HG03097 (cell line): ENCODE data around the gene DHX32.
"Not testable (repeated sequence)": the region's sequence is repeated elsewhere in the genome, so short reads cannot be mapped to it uniquely, and the experiment has no call there.

Source experiments
- ATAC-seq: cut with Tn5 transposase; IDR thresholded peaks from one replicate; pipeline ENCODE4 v1.9.1; 2021; ENCODE audit not compliant: unreplicated experiment, low FRiP score

DHX32 gene

GRCh38 chr10:125896088-125896934 lies 15.2 kb upstream of the DHX32 start, which contains the start of gene FANK1:
Gene FANK1, plus strand, starts transcription at chr10:125896564. Its CDS starts 79 bp downstream, at chr10:125896643.
- peak; percentile 78 for ATAC-seq

GRCh38 chr10:125895130-125896087 lies 14.3 kb upstream of the DHX32 start:
- ATAC-seq, result peak; percentile 50

DNA sequence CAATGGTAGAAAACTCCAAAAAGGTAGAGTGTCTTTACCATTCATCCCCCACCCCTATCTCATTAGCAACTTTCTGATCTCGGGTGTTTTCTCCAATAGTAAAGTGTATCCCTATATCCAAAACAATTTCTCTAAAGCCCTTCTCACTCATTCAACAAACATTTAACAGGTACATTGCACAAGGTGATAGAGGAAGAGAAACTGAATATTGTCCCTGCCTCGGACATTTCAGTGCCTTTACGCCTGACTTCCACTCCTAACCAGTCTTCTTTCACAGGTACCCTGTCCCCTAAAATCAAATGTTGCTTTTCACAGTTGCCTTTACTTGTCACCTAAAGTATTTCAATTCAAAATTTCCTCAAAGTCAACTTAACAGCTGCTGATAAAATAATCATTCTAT lies 13.1 kb upstream of the DHX32 start:
- not testable (repeated sequence) for ATAC-seq

GRCh38 chr10:125892402-125892801 lies 11.3 kb upstream of the DHX32 start:
- ATAC-seq, result not testable (repeated sequence)

DNA sequence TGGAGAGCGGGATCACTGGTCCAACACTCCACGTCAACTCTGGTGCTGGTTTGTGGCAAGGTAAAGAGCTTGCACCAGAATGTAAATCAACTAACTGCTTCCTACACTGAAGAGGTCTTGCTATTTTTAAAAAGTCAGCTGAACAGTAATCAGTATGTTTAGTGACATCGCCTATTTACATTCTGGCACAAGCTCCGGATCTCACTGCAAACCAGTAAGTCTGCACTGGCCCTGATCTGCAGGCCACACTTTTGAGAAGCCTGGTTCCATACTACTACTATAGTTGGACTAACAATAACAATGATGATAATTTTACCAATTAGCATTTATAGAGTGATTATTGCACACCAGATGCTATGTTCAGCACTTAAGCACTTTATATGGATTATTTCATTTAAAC lies 8.3 kb upstream of the DHX32 start:
- ATAC-seq, result not testable (repeated sequence)

GRCh38 chr10:125886914-125887512 lies 5.9 kb upstream of the DHX32 start:
- ATAC-seq, result no peak

DNA sequence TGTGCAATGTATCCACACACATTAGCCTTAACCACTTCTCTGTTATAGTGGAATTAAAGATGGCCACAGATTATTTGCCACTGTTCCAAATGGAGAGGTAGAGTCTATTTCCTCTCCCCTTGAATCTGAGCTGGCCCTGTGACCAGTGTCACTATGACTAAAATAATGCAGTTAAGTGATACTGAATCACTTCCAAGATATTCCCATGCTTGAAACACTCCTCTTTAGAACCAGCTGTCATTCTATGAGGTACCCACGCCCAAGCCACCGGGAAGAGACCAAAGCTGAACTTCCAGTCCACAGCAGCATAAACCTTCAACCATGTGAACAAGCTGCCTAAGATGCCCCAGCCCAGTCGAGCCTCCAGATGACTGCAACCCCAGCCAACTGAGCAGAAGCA lies 2.1 kb upstream of the DHX32 start:
- no peak for ATAC-seq

DNA sequence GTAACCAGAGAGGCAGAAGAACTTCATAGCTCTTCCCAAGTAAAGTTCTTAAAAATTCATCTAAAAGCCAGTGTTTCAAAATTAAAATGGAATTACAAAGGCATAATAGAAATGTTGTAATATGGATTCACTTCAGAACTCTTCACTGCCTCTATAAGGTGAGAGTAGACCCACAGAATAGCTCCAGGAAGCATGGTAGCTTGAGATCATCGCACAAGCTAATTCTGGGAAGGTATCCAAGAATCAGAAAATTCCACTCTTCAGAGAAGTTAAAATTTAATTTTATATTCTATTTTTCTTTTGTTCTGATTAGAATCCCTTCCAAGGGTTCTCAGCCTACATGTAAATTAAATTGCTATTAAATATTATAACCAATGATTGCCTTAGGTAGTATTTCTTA lies 1.5 kb upstream of the DHX32 start:
- no peak for ATAC-seq

GRCh38 chr10:125880719-125881118 lies 373 bp downstream of the DHX32 start:
- ATAC-seq, result no peak

DNA sequence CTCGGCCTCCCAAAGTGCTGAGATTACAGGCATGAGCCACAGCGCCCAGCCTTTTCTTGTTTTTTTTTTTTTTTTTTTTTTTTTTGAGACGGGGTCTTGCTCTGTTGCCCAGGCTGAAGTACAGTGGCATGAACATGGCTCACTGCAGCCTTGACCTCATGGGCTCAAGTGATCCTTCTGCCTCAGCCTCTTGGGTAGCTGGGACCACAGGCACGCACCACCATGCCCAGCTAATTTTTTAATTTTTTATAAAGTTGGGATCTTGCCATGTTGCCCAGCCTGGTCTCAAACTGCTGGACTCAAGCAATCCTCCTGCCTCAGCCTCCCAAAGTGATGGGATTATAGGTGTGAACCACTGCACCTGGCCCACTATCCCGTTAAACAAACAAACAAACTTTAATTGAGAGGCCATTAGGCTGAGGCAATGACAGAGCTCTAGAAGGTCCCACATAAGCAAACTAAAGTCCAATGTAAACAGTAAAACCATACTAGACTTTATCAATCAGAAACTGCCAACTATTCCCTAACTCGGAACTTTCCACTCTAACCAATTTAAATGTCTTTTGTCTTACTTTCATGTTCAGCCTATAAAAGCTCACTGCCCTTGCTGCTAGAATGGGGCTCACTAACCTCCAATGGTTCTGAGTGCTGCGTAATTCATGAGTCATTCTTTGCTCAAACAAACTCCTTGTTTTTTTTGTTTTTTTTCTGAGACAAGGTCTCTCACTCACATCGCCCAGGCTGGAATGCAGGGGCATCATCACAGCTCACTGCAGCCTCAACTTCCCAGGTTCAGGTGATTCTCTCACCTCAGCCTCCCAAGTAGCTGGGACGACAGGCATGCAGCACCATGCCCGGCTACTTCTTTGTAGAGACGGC lies 1.9 kb downstream of the DHX32 start:
- ATAC-seq, result no peak

DNA sequence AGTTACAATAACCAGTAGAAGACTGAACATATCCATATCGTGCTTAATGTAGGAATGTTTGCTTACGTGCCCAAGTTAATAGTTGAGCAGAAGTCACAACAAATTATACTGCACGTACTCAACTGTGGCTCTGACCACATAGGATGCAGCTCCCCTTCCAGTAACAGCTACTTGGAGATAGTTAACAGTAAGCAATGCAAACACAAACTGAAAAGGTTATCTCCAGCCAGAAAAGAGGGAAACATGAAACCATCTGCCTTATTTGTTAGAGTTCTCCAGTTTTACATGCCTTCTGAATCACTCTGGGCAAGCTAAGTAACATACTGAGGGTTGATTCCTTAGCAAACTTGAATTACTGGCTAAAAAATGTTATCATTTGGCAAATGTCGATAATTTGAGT lies 9.8 kb downstream of the DHX32 start:
- no peak for ATAC-seq

DNA sequence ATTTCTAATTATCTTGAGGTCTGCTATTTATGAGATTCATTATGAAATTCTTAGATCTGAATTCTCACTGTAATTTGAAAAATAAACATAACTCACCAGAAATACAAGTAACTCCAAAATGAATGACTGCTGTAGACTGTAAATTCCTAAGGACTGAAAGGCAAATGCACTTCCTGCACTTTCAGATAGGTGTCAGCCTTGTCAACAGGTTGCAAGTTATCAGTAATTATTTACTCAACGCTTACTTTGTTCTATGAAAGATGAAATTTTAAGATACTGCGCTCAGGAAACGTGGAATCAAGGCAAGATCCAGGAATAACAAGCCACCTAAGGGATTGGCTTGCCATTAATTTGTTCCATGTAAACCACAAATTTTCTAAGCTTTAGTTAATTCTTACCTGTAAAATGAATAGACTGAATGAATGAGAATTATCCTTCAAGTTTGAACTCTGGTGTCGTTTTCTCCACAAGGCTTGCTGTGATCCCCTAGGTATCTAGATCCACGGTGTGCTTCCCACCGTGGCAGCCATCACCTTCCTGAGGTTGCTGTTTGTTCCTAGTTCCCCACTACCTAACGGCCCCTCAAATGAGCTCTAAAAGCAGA lies 12.6 kb downstream of the DHX32 start:
- no peak for ATAC-seq

DNA sequence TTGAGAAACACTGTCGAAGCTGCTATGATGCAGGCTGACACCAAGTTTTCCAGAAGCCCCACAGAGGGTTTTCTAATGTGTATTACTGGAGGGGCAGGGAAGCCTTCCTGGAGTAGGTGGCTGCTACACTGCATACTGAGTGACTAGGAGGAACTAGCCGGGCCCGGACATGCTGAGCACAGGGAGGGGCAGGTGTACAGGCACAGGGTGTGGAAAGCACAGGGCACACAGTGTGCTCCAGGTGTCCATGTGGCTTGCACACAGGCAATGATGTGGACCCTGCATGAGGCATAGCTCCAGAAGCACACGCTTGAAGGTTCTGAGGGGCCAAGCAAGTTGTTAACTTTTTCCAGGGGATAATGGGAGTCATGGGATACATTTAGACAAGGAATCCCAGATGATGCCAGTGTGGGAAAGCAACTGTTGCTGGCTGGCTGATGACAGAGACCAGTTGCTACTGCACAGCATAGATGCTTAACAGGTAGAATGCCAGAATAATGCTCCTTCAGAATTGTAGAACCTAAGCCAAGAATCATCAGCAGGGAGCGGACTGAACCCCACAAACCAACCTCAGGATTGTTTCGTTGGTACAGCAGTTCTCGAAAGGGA lies 14.6 kb downstream of the DHX32 start:
- no peak for ATAC-seq

GRCh38 chr10:125865120-125865519 lies 16.0 kb downstream of the DHX32 start:
- ATAC-seq, result no peak

DNA sequence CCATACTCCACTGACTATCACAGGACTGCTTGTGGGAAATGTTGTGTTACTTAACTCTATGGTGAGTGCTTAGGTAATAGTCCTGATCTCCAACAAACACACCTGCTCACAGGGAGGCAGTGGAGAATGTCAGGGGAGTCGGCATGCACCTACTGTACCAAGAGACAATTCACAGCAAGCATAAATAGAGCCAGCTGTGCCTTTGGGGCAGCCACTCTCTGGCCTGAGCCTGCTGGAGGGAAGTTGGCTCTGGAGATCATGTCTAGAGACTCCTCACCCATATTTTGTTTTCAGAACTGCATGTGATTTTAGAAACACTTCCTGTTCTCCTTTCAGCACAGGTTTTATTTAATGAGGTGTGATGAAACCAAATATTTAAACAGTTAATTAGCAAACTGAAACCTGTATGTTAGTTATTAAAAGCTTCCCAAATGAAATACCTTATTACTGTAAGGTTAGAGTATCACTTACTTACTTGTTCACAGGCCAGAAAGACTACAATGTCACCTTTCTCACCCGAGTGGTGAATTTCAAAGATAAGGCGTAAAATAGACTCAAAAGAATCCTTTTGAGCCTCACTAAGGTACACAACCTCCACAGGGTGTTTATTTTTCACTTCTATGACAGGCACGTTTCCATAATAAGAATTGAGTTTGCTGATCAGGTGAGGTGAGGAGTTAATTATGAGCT lies 21.8 kb downstream of the DHX32 start:
- no peak for ATAC-seq

DNA sequence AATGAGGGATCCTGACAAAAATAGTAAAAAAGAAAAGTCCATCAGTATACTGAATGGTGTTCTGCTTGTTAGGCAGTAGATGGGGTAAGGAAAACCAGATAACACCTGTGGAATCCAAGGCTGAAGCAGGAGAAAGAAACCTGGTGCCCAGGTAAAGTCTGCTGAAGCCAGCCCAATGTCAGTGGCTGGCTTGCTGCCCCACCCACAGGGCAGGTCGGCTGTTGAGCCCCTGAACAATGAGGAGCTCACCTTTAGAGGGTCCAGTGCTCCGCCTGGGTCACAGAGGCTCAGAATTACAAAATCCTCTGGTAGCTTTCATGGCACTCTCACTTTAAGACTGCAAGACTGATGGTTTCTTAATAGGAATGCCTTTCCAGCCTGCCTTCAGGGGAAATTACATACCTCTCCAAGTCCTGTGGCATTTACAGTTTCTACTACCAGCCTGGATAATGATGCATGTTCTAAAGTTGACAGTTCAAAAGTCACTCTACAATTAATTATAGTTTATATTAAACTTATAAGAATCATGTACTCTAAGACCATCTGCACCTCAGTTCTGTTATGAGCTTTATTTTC lies 23.8 kb downstream of the DHX32 start:
- ATAC-seq, result no peak

GRCh38 chr10:125852487-125852886 lies 28.6 kb downstream of the DHX32 start:
- ATAC-seq, result no peak
